ENCODE data around the gene TEX2. TPM values are rescaled to one million over a fixed set of nuclear protein-coding genes. Genes with fewer than 3 reads are reported as not detected.

TEX2 gene
- total and polyA plus RNA-seq, 2 experiments from 2014 or later, result 27.9 to 37.7 TPM

- H3K4me2 ChIP-seq, result peak overlapping the region; percentile 22
- H3K27ac ChIP-seq, result peak overlapping the region; percentile 70
- no peak overlapping the region for H3K4me3 ChIP-seq
- no peak for DNase-seq (ENCODE audit: low spot score)
- TF ChIP-seq EZH2 (IDR thresholded peaks at IDR 0.05; ENCODE audit: borderline replicate concordance) (no peak), EZH2phosphoT487 (IDR thresholded peaks at IDR 0.05; ENCODE audit: low read depth, severe bottlenecking, unreplicated experiment) (no peak), CTCF (IDR thresholded peaks at IDR 0.05; ENCODE audit: poor library complexity) (no peak)
- no peaks in the 10 kb centered on the region for H3K9me2 ChIP-seq (replicated peaks; ENCODE audit: insufficient read depth)
- WGBS (ENCODE audit: low lambda C conversion rate, missing lambda C conversion rate), result 73% methylated on average over 12 of the region's 12 CpGs
- H3K79me2 ChIP-seq, result no peaks in the 10 kb centered on the region
- H2AFZ ChIP-seq, result no peak overlapping the region
- peaks cover 31% of the 10 kb centered on the region for H3K4me1 ChIP-seq (ENCODE audit: insufficient read depth)
- no peaks in the 10 kb centered on the region for H3K9me3 ChIP-seq (ENCODE audit: low read depth)
- no peaks in the 10 kb centered on the region for H4K20me1 ChIP-seq (ENCODE audit: insufficient read depth, poor library complexity, severe bottlenecking)
- no peaks in the 10 kb centered on the region for H3K36me3 ChIP-seq (replicated peaks; ENCODE audit: insufficient read depth, low read depth)
- no peaks in the 10 kb centered on the region for H3K27me3 ChIP-seq
Observed at GRCh38 chr17:64158831-64159590, 104.0 kb downstream of the TEX2 start.

GRCh38 chr17:64158406-64158805 lies 104.7 kb downstream of the TEX2 start:
- Histone ChIP-seq H3K4me2 (no peak overlapping the region), H3K79me2 (no peaks in the 10 kb centered on the region), H3K27ac (peak overlapping the region; percentile 70), H3K36me3 (replicated peaks; ENCODE audit: insufficient read depth, low read depth) (no peaks in the 10 kb centered on the region), H3K4me1 (ENCODE audit: insufficient read depth) (peaks cover 31% of the 10 kb centered on the region), H3K9me3 (ENCODE audit: low read depth) (no peaks in the 10 kb centered on the region), H3K4me3 (no peak overlapping the region), H4K20me1 (ENCODE audit: insufficient read depth, poor library complexity, severe bottlenecking) (no peaks in the 10 kb centered on the region), H2AFZ (no peak overlapping the region), H3K9me2 (replicated peaks; ENCODE audit: insufficient read depth) (no peaks in the 10 kb centered on the region), H3K27me3 (no peaks in the 10 kb centered on the region)
- no peak for DNase-seq (ENCODE audit: low spot score)
- TF ChIP-seq EZH2 (IDR thresholded peaks at IDR 0.05; ENCODE audit: borderline replicate concordance) (no peak), CTCF (IDR thresholded peaks at IDR 0.05; ENCODE audit: poor library complexity) (no peak), EZH2phosphoT487 (IDR thresholded peaks at IDR 0.05; ENCODE audit: low read depth, severe bottlenecking, unreplicated experiment) (no peak)
- WGBS (ENCODE audit: low lambda C conversion rate, missing lambda C conversion rate), result 45% methylated on average over 7 of the region's 7 CpGs

- TF ChIP-seq EZH2 (IDR thresholded peaks at IDR 0.05; ENCODE audit: borderline replicate concordance) (no peak), CTCF (IDR thresholded peaks at IDR 0.05; ENCODE audit: poor library complexity) (no peak), EZH2phosphoT487 (IDR thresholded peaks at IDR 0.05; ENCODE audit: low read depth, severe bottlenecking, unreplicated experiment) (no peak)
- peak overlapping the region; percentile 70 for H3K27ac ChIP-seq
- no peaks in the 10 kb centered on the region for H3K27me3 ChIP-seq
- no peaks in the 10 kb centered on the region for H3K9me3 ChIP-seq (ENCODE audit: low read depth)
- no peaks in the 10 kb centered on the region for H3K79me2 ChIP-seq
- peaks cover 31% of the 10 kb centered on the region for H3K4me1 ChIP-seq (ENCODE audit: insufficient read depth)
- no peak overlapping the region for H3K4me3 ChIP-seq
- H4K20me1 ChIP-seq (ENCODE audit: insufficient read depth, poor library complexity, severe bottlenecking), result no peaks in the 10 kb centered on the region
- no peak for DNase-seq (ENCODE audit: low spot score)
- H3K36me3 ChIP-seq (replicated peaks; ENCODE audit: insufficient read depth, low read depth), result no peaks in the 10 kb centered on the region
- H3K4me2 ChIP-seq, result no peak overlapping the region
- H2AFZ ChIP-seq, result no peak overlapping the region
- 93% methylated on average over 2 of the region's 2 CpGs for WGBS (ENCODE audit: low lambda C conversion rate, missing lambda C conversion rate)
- H3K9me2 ChIP-seq (replicated peaks; ENCODE audit: insufficient read depth), result no peaks in the 10 kb centered on the region
Observed at GRCh38 chr17:64157669-64158180, 105.3 kb downstream of the TEX2 start.
